GM19463 (cell line): ENCODE data around the gene FAM107B.

Experiments
- ATAC-seq: cut with Tn5 transposase; IDR thresholded peaks from one replicate; pipeline ENCODE4 v1.9.1; 2021; ENCODE audit warnings: mild to moderate bottlenecking, moderate library complexity; ENCODE audit not compliant: unreplicated experiment

FAM107B gene

DNA sequence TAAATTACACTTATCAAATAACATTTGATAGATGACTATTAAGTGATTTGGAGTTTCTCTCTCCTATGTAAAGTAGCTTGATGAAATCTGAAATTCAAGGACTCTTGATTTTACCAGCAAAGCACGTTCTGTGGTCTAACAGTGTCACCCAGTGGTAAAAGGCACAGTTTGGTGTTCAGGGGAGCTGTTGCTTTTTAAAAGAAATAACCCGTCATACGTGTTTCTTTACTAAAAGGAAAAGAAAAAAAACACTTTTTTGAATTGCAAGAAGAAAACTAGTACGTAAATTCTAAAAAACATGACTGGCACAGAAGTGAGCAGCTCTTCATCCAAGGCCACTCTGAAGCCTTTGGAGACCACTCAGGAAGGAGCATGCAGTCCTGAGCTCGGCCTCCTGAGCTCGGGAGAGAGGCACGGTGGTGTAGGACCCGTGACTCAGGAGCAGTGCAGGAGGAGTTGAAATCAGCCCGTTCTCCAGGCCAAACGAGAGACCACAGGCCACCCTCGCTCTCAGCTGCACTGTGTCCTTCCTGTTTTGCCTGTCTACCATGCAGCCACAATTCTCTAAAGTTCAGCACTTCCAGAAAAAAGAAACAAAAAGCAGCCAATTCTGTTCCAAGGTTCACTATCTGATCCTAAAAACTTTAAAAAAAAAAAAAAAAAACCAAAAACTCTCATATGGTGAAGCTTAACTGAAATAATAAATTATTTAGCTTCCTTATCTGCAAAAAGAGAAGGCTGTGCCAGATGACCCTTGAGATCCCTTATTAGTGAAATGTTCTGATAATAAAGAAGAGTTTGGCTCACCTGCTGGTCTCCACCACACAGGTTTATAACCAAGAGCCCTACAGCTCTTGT lies 231.4 kb downstream of the FAM107B start:
- ATAC-seq: no peak

GRCh38 chr10:14541379-14541778 lies 233.3 kb downstream of the FAM107B start:
- no peak for ATAC-seq

DNA sequence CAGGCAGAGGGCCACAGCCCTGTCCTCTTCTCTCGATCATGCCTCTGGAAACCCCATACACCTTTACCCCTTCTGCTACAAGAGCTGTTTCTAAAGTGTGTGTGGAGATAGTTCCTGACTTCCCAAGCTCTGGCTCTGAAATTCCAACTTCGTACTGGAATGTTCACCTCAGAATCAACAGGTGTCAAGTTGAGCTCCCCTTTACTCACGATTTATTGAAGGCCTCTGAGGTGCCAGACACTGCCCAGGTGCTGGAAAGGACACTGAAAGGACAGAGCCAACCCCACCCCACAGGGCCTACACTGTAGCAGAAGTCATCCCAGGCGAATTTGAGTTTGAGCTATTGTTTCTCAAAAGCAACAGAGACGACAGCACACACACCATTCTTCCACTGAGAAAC lies 234.1 kb downstream of the FAM107B start:
- ATAC-seq: no peak

DNA sequence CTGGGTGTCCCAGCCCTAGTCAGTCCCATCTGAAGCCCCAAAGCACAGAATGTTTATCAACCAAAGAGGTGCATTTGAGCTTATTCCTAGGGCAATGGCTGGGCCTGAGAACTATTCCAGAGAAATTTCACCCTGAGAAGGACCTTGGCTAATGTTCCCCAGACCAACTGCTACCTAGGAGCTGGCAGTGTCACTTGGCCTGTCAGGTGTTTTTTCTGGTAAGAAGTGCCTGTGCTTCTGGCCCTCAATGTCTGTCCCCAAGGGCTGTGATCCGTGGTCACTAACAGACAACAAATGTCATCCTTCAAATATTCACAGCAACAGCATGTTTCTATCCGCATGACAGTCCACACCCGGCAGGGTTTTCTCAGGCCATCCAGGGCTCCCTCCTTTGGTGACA lies 234.6 kb downstream of the FAM107B start:
- no peak for ATAC-seq

DNA sequence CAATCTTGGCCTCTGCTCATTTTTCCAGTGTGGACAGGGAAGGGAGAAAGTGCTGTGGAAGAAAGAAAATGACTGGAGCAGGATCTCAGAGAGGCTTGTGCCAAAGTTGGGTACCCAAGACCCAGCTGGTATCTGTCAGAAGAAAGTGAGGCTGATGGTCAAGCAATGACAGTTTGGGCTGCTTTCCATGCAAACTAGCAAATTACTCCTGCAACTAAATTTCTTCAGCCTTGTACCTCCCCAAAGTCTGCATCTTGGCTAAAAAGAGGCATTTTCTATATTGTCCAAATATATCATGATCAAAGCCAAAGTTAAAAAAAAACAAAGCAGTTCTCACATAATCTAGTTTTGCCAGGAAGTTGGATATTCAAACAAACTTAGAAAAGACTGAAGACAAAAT lies 235.5 kb downstream of the FAM107B start:
- ATAC-seq: no peak

GRCh38 chr10:14536241-14537213 lies 238.2 kb downstream of the FAM107B start:
- no peak for ATAC-seq

- ATAC-seq: no peak
These were observed 239.1 kb downstream of the FAM107B start for GRCh38 chr10:14535457-14536130.

GRCh38 chr10:14534152-14534551 lies 240.5 kb downstream of the FAM107B start:
- no peak for ATAC-seq

- ATAC-seq: no peak
These were observed 241.4 kb downstream of the FAM107B start for GRCh38 chr10:14533295-14533694.

GRCh38 chr10:14532473-14533251 lies 242.0 kb downstream of the FAM107B start:
- ATAC-seq: no peak

DNA sequence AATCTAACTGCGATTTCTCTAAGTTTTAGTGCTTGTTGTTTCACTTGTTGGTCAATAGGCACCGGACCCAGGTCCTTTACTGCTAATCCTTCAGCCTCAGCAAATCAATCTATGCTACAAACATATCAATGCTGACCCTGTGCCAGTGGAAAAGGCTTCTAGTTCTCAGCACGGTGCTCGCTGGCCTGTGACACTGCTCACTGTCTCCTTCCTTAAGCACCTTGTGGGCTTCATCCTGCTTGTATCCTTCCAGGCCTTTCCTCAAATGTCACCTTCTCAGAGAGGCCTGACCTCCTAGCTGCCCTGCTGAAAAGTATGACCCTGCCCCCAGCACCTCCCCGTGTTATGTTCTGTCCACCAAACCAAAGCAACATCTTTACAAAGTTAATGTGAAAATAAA lies 242.7 kb downstream of the FAM107B start:
- ATAC-seq: no peak

- ATAC-seq: no peak
These were observed 244.2 kb downstream of the FAM107B start for GRCh38 chr10:14530465-14530864.

DNA sequence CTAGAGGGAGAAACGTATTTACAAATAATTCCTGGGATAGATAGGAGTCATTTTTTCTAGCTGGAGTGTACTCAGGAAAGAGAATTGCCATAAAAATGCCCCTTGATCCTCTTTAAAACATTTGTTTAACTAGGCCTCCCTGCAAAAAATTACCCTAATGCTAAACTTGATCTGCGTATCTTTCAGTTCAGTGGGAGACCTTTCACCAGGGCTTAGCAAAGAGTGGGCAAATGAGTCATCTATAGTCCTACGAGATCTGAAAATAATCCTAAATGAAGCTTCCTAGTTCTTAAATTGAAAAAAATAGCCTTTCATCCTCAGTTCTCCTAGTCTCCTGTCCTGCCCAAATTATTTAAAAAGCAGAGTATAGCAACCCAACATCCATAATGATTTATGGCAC lies 245.3 kb downstream of the FAM107B start:
- no peak for ATAC-seq

DNA sequence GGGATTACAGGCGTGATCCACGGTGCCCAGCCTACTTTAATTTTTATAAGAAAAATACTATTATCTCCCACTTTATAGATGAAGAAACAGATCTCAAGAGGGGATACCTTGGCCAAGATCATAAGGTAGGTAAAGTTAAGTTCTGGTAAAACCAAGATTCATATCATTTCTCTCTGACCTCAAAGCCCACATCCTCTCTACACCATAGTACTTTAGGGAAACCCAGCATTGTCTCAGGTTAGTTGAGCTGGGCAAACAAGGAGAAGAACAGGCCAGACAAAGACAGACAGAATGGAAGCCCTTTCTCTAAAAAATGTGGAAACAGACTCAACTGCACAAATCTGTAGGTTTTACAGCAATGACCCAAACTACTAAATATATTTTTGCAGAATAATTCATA lies 246.2 kb downstream of the FAM107B start:
- no peak for ATAC-seq

DNA sequence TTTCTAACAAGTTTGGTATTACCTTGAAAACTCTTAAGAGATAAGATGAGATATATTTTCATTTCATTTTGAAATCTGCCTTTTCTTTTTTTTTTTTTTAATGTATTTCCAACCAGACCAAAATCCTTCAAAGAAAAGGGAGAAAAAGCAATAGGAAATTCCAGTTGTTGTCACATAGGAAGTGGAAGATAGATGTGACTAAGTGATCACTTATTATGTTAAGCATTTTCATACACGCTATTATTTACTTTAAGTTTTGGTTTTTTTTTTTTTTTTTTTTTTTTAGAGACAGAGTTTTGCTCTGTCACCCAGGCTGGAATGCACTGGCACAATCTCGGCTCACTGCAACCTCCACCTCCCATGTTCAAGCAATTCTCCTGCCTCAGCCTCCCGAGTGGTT lies 246.8 kb downstream of the FAM107B start:
- no peak for ATAC-seq

DNA sequence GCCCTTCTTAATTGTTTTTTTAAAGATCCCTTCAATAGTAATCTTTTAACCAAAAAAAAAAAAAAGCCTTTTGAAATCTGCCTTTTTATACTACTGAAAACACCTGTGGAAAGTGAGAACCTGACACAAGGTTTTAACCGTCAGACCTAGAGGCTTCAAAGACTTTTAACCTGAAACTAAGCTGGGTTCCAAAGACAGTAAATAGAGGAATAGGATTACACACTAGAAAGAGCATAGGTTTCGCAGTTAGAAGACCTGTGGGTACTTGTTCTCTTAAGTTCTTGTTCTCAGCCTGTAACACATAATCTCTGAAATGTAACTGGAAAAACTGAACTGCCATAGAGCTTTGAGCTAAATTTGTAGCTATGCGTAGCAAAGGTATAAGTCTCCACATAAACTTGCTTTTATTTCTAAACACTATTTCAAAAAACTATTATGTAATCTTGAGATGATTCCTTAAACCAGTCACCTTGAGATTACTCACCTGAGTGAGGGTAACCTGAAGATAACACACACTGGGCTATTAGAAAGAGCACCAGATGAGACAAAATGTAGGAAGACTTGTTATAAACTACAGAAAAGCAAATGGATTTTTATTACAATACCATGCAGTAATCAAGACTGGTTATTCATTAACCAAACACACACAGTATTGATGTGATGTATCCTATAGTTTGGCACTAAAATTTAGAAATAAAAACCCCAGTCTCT lies 247.4 kb downstream of the FAM107B start:
- ATAC-seq: no peak

GRCh38 chr10:14526326-14526725 lies 248.4 kb downstream of the FAM107B start:
- ATAC-seq: no peak

GRCh38 chr10:14524691-14525324 lies 249.9 kb downstream of the FAM107B start:
- ATAC-seq: no peak

DNA sequence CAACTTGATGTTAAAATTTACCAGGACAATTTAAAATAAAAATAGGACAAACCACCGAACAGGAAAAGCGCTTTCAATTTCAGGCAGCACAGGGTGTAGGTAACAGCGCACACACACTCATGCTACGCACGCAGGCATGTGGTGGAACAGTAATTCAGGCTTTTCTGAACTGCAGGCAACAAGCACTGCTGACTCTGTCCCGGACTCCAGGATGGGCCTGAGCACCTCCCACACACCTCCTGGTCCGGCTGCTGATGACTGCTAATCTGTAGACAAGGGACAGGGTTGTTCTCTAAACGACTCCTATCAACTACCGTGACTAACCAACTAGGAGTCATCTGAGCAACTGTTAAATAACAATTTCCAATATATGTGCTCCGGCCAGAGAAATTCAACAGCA lies 251.4 kb downstream of the FAM107B start:
- no peak for ATAC-seq
